GM19099 (cell line): ENCODE measurements around the gene ZNF132.

Source experiments
- POLR2A ChIP-seq: IDR thresholded peaks from 3 replicates; pipeline ENCODE4 v1.6.1; 2011; ENCODE audit warnings: low read depth; ENCODE audit not compliant: insufficient read length; ENCODE audit errors: extremely low read depth

ZNF132 gene

GRCh38 chr19:58385313-58385890, 54.6 kb downstream of the ZNF132 start:
- TF ChIP-seq POLR2A, result no peak

- TF ChIP-seq POLR2A, result no peak
Measured at GRCh38 chr19:58382997-58383603, 56.9 kb downstream of the ZNF132 start.
